A549 (cell line): ENCODE measurements around the gene AUH. TPM values are rescaled to one million over a fixed set of nuclear protein-coding genes. Genes with fewer than 3 reads are reported as not detected.

Experiments
- ATAC-seq, 2 experiments: fragments of 200-7000 bp in 1 of 2; fragments of >200 bp in 1 of 2; cut with Nextera tagmentation in 1 of 2; cut with Tn5 transposase in 1 of 2; 3 replicates each; pipeline versions ENCODE4 v1.8.0 to v1.9.1; 2018 to 2020; ENCODE audit warnings: mild to moderate bottlenecking in 1 of 2, moderate library complexity in 1 of 2
- CTCF ChIA-PET: fragments of 300-600 bp; sonication (Branson Sonifier 250); formaldehyde crosslinking; extraction: SDS; loops from one replicate; lab custom pipeline; 2021; ENCODE audit warnings: antibody characterized with exemption, inconsistent platforms; lab: Yijun Ruan, JAX
- POLR2A ChIA-PET: fragments of 350-600 bp; formaldehyde crosslinking; extraction: SDS; loops from one replicate; lab custom pipeline; 2021; ENCODE audit warnings: antibody characterized with exemption, inconsistent platforms; lab: Yijun Ruan, JAX
- DNase-seq, 2 experiments: peaks; one replicate each; pipeline versions ENCODE4 v3.0.0 to v3.0.0-alpha.2; 2011 to 2016; ENCODE audit warnings: low read depth in 1 of 2, low spot score in 1 of 2
- FAIRE-seq: peaks from 2 replicates; lab custom pipeline; 2011; peaks lifted over from hg19 to GRCh38; lab: Jason Lieb, UNC
- H3K27ac ChIP-seq, 2 experiments: fragments of >200 bp; sonication (Bioruptor Twin); formaldehyde crosslinking; 3 replicates each; pipeline ENCODE4 v1.5.1; 2016 to 2017
- H3K4me1 ChIP-seq: fragments of >200 bp; sonication (Bioruptor Twin); formaldehyde crosslinking; 3 replicates; pipeline ENCODE4 v1.6.1; 2016
- H3K4me2 ChIP-seq: fragments of >200 bp; sonication (Bioruptor Twin); formaldehyde crosslinking; 3 replicates; pipeline ENCODE4 v1.6.1; 2016
- H3K4me3 ChIP-seq: fragments of >200 bp; sonication (Bioruptor Twin); formaldehyde crosslinking; 3 replicates; pipeline ENCODE4 v1.5.1; 2016
- H3K9me3 ChIP-seq: fragments of >200 bp; sonication (Bioruptor Twin); formaldehyde crosslinking; 3 replicates; pipeline ENCODE4 v1.6.1; 2016
- BCL3 ChIP-seq: fragments of >200 bp; sonication (Bioruptor Twin); formaldehyde crosslinking; IDR thresholded peaks from 3 replicates; pipeline ENCODE4 v1.6.1; 2016
- CBX2 ChIP-seq: fragments of 200-600 bp; sonication (generic); IDR thresholded peaks from 2 replicates; pipeline ENCODE4 v1.6.1; 2016; ENCODE audit warnings: low read depth, mild to moderate bottlenecking, borderline replicate concordance
- EHMT2 ChIP-seq: fragments of 200-600 bp; sonication (generic); IDR thresholded peaks from 2 replicates; pipeline ENCODE4 v1.6.1; 2016; ENCODE audit warnings: antibody characterized with exemption, low read depth, mild to moderate bottlenecking, moderate library complexity
- HOXB13 ChIP-seq: fragments of 250-450 bp; sonication (Bioruptor Pico); IDR thresholded peaks from 2 replicates; pipeline ENCODE4 v1.5.0; 2020; ENCODE audit warnings: low read depth, mild to moderate bottlenecking, moderate library complexity
- MAX ChIP-seq: IDR thresholded peaks from 2 replicates; pipeline ENCODE4 v1.6.1; 2012
- RARB ChIP-seq: fragments of 250-450 bp; sonication (Bioruptor Pico); IDR thresholded peaks from 2 replicates; pipeline ENCODE4 v1.8.0; 2021; ENCODE audit warnings: mild to moderate bottlenecking, moderate library complexity
- RCOR1 ChIP-seq: fragments of 150-350 bp; IDR thresholded peaks from 2 replicates; pipeline ENCODE4 v1.6.1; 2014; ENCODE audit warnings: antibody characterized with exemption, low read length, low read depth
- REST ChIP-seq: fragments of 200-600 bp; sonication (generic); IDR thresholded peaks from 2 replicates; pipeline ENCODE4 v1.6.1; 2016; ENCODE audit warnings: antibody characterized with exemption, mild to moderate bottlenecking, moderate library complexity
- SREBF2 ChIP-seq: fragments of 450-650 bp; IDR thresholded peaks from 2 replicates; pipeline ENCODE4 v1.6.1; 2014; ENCODE audit warnings: mild to moderate bottlenecking, moderate library complexity
- ZC3H11A ChIP-seq: fragments of 450-650 bp; IDR thresholded peaks from 2 replicates; pipeline ENCODE4 v1.6.1; 2014; ENCODE audit warnings: antibody characterized with exemption, mild to moderate bottlenecking
- ZFP36 ChIP-seq: fragments of 450-650 bp; IDR thresholded peaks from 2 replicates; pipeline ENCODE4 v1.6.1; 2014; ENCODE audit warnings: borderline replicate concordance; ENCODE audit not compliant: partially characterized antibody
- ZNF302 ChIP-seq: fragments of 250-450 bp; sonication (Bioruptor Pico); IDR thresholded peaks from 2 replicates; pipeline ENCODE4 v1.9.0; 2021; ENCODE audit warnings: inconsistent platforms, mild to moderate bottlenecking, moderate library complexity
- WGBS: methylation state at CpG from one replicate; pipeline ENCODE4 v1.1.6; 2017; ENCODE audit errors: missing lambda C conversion rate; 5-methylcytosine and 5-hydroxymethylcytosine counted together
- polyA plus RNA-seq, 4 experiments: library from polyadenylated mRNA; depleted of rRNA in 3 of 4; stranded (reverse); fragments of >200 nt; fragmentation: RNase III in 1 of 4; extraction: RNeasy Plus Mini Kit Qiagen cat#74134 plus additional on column Dnase treatment in 1 of 4; gene quantifications; 2 replicates in 3 of 4; 3 replicates in 1 of 4; pipeline ENCODE4 v1.2.3, GENCODE V29; 2011 to 2017
- TF ChIP-seq, protein P1 (sequence below): IDR thresholded peaks from 2 replicates; pipeline ENCODE4 v1.6.1; 2012; ENCODE audit warnings: low read depth, borderline replicate concordance
- TF ChIP-seq, protein P2 (sequence below): fragments of 250-450 bp; sonication (Bioruptor Pico); IDR thresholded peaks from 2 replicates; pipeline ENCODE4 v1.5.0; 2020; ENCODE audit warnings: low read depth, mild to moderate bottlenecking, moderate library complexity

AUH gene
- polyA plus RNA-seq, 2 of the 4 experiments (the other 2 are of a cell fraction): 11.1 to 15.9 TPM

DNA sequence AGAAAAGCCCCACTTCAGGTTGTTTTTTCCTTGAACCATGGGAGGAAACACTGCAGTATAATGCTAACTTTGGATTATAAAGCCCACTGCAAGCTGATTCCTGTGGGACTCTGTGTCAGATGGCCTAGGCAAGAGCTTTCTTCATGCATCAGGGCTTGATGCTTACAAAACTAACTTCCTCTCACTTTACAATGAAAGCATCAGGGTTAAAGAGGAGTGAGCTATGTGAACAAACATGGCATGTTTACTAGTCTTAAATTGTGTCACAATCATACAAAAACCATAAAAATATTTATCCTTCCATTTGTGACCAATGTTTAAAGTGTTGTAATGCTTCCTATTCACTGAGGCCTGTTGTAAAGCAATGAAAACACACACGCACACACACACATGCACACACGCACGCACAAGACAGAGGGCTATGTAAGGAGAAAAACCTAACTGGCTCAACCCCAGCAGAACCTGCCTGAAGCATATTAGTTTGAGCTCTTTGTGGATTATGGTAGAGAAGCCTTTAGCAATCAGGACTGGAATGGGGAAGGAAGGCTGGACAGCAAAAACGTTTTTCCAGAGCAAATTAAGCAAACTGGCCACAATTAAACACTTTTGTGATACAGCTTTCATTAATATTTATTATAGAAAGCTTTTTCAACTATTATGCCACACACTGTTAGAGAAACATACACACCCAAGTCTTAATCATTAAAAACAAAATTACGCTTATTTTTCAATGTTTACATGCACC is 122.2 kb downstream of the AUH start (continued):
- TF ChIP-seq CBX2 (no peak), ZC3H11A (no peak), RCOR1 (no peak)

GRCh38 chr9:91234523-91234922 is 127.2 kb downstream of the AUH start:
- TF ChIP-seq REST (peak; percentile 84), MAX (no peak)
- TF ChIP-seq, all 56 proteins: peak for 1
- CTCF ChIA-PET: interaction anchor here (0.5 to 1.3 kb wide), 6 partner anchors 19 to 319 kb away, joined by 3 to 5 read pairs (median 3); no protein-coding TSS in a partner anchor
- no peaks in the 10 kb centered on the region for H3K9me3 ChIP-seq
- FAIRE-seq (no peak), DNase-seq (no peak), ATAC-seq (no peak)
- no peak overlapping the region for H3K4me3 ChIP-seq
- no peak overlapping the region for H3K4me2 ChIP-seq
- no peak overlapping the region for H3K27ac ChIP-seq
- POLR2A ChIA-PET: no interaction called here
- WGBS: 52% methylated on average over 2 of the region's 2 CpGs
- no peaks in the 10 kb centered on the region for H3K4me1 ChIP-seq

- 87% methylated on average over 2 of the region's 2 CpGs for WGBS
- H3K9me3 ChIP-seq: no peaks in the 10 kb centered on the region
These were observed 130.1 kb downstream of the AUH start for GRCh38 chr9:91231619-91232018.

More at GRCh38 chr9:91231619-91232018, 130.1 kb downstream of the AUH start:
- no peak for DNase-seq
- ATAC-seq: no peak
- no peak overlapping the region for H3K27ac ChIP-seq
- POLR2A ChIA-PET: no interaction called here
- no peak overlapping the region for H3K4me3 ChIP-seq
- no peak for FAIRE-seq
- CTCF ChIA-PET: interaction anchor here (0.9 kb wide), 1 partner anchor 19 kb away, joined by 4 read pairs; no protein-coding TSS in a partner anchor
- no peak for TF ChIP-seq ZFP36
- TF ChIP-seq SREBF2: no peak
- TF ChIP-seq, protein P1, sequence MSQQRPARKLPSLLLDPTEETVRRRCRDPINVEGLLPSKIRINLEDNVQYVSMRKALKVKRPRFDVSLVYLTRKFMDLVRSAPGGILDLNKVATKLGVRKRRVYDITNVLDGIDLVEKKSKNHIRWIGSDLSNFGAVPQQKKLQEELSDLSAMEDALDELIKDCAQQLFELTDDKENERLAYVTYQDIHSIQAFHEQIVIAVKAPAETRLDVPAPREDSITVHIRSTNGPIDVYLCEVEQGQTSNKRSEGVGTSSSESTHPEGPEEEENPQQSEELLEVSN: no peak
- TF ChIP-seq, protein P2, sequence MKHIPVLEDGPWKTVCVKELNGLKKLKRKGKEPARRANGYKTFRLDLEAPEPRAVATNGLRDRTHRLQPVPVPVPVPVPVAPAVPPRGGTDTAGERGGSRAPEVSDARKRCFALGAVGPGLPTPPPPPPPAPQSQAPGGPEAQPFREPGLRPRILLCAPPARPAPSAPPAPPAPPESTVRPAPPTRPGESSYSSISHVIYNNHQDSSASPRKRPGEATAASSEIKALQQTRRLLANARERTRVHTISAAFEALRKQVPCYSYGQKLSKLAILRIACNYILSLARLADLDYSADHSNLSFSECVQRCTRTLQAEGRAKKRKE (CRISPR knock-in tag): no peak
- no peak for TF ChIP-seq RARB
- TF ChIP-seq HOXB13 (CRISPR knock-in tag): no peak
- TF ChIP-seq ZNF302 (CRISPR knock-in tag): no peak
- no peak for TF ChIP-seq EHMT2
- TF ChIP-seq BCL3: no peak
- no peak overlapping the region for H3K4me2 ChIP-seq
- no peaks in the 10 kb centered on the region for H3K4me1 ChIP-seq
